Fibroblast of skin of right quadriceps (primary cell): ENCODE data around the gene PAQR5.
A peak's percentile ranks its signal among the peaks of the same experiment; 100 is the strongest.
"Not testable (repeated sequence)": the region's sequence is repeated elsewhere in the genome, so short reads cannot be mapped to it uniquely, and the experiment has no call there.

Source experiments
- DNase-seq: peaks from one replicate; pipeline ENCODE4 v3.0.0-alpha.2; 2013

Gene PAQR5

DNA sequence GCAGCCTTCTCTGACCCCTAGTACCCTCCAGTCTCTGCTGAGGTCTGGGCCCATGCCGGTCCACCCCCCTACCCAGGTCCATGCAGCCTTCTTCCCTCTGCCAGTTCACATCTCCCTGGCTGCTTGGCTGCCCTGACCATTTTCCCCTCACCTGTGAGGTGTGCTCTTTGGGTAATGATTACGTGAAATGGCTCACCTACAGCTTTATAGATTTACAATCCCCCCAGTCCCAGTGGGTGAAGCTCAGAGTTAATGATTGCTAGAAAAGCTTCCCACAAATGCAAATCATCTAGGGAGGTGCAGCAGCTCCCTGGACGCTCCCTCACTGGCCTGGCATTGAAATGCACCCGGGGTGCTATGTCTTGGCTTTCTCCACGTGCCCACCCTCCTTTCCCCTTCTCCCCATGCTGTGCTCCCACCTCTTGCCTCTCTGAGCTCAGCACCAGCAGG, 18.7 kb downstream of the PAQR5 start:
- no peak for DNase-seq

DNA sequence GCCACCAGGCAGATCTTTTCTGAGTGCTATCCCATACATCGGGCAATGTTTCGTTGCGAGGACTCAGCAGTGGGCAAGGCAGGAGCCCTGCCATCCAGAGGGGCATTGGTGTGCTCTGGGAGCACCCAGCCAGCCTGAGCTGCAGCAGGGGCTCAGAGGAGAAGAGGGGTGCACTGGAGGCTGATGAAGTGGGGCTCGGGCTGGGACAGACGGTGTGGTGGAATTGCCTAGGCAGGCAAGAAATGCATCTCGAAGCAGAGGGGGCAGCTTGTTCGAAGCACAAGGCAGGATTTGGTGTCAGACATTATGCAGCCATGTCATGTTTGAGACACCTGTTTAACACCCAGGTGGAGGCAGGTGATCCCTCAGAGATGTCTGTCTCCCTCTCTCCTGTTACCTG, 19.3 kb downstream of the PAQR5 start:
- no peak for DNase-seq

DNA sequence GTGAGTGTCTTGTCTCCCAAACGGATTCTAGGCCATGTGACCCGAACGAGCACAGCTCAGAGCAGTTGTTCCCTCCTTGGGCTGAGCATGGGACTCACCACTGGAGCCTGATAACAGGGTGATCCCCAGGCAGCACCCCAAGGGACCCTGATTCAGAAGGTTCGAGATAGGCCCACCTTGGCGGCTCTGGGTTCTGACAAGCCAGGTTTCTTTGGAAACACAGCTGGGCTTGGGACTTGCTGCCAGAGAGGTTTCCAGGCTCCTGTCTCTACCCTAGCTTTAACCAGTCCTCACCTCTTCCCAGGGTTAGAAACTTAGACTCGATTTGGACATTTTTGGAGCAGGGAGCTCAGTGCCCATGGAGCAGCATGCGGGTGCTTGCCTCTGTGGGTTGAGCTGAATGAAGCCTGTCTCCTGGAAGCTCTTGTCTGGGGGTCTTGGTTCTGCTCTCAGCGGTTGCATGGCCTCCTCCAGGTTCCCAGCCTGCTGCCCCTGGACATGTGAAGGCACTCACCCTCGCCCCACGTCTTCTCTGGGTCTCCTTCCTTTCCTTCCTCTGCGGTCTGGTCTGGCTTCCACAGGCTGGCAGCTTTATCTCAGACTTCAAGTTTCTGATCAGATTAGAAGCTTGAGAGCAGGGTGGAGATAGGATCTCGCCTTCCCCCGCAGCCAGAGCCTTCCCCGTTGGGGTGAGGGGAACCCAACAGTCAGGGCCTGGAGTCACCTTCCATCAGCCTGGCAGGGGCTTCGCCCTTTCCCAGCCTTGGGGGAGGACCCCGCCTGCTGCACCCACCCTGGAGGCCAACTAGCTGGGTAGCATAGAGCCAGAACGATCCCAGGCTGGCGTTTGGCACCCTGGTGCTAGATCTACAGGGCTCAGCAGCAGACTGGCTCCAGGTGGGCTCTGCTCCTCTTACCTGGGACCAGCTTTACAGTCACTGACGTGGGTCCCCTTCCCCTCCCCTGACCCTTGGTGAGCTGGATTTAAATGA, 21.0 kb downstream of the PAQR5 start:
- no peak for DNase-seq

DNA sequence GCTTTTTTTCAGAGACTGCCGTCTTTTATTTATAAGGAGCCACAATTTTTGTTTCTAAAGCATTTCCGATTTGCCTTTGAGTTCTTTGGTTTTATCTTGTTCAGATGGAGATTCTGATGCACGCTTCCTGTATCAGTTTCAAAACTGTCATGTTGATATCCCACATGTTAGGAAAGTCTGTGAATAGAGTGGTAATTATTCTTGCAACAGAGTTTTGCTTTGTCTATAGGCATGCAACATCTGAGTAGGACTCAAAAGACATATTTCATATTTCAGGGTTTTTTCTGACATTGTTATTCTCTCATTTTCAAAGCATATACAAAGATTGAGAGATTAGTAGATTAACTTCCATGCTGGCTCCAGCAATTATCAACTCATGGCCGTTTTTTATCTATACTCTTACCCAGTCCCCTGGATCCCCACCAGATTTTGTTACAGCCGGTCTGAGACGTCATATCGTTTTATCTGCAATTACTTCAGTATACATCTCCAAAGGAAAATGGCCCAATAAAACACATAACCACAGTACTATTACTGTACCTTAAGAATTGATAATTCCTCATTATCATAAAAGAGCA, 22.4 kb downstream of the PAQR5 start:
- peak; percentile 11 for DNase-seq

DNA sequence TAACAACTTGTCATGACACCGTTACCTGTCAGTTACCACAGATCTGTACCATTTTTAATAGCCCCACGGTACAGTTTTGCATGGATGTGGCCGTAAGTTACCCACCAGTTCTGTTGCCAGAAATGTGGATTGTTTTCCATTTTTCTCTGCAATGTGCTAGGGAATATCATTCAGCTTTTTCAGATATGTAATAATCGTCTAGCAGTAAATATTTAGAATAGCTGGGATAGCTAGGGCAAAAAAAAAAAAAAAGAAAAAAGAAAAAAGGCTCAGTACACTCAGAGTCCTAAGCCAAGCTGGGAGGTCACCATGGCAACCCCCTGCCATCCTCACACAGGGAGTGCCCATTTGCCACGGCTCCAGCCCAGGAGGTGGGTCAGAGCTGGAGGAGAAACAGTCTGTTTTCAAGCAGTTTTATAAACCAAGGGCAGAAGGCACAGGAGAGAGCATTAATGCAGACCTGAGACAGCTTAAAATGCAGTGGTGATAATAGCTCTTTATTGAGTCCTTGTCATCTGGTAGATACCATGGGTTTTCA, 25.2 kb downstream of the PAQR5 start:
- no peak for DNase-seq

DNA sequence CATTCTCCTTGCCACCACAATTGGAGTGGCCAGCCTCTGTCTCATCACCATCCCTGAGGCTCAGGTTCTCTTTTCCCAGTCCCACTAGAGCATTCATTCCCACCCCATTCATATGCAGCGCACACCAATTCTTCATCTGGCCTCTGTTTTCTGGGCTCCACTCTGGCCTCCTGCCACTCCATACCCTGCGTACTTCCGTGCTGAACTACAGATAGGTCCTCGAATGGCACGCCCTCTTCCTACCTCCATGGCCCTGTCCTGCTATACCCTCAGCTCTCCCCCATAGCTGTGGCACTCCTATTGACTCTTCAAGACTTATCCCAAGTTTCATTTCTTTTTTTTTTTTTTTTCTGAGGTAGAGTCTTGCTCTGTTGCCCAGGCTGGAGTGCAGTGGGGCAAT, 25.9 kb downstream of the PAQR5 start:
- DNase-seq, result no peak

DNA sequence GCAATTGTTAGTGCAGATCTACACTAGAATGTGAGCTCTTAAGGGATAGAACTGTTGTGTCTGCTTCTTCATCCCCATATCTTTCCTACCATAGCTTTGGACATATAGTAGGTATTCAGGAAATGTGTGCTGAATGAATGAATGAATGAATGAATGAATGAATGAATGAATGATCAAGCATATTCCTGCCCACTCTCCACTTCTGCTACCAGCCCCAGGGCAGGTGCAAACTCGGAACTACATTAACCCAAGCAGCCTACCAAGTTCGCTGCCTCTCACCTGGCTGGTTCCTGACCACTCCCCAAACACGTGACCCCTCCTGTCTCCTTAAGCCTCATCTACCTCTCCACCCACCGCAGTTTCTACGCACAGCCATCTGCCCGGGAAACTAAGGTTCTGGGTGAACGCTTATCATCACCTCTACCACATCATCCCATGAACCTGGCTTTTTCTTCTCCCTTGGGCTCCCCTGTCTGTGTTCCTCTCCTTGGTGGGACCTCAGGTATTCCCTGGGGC, 26.8 kb downstream of the PAQR5 start:
- DNase-seq, result no peak

DNA sequence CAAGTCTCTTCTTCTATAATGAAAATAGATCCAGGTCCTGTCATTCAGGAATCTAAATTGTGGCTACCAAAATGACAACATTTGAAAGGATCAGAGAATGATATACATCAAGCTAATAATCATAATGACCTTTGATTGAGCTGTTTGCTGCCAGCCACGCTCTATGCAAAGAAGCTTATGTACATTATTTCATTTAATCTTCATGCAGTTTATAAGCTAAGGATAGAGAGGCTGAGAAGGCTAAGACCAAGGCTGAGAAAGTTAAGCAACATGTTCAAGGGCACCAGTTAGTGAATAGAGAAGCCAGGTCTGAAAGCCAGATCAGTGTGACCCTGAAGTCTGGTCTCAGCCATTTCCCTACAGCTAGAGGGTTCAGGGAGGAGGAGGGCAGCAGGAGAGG, 29.4 kb downstream of the PAQR5 start:
- no peak for DNase-seq

DNA sequence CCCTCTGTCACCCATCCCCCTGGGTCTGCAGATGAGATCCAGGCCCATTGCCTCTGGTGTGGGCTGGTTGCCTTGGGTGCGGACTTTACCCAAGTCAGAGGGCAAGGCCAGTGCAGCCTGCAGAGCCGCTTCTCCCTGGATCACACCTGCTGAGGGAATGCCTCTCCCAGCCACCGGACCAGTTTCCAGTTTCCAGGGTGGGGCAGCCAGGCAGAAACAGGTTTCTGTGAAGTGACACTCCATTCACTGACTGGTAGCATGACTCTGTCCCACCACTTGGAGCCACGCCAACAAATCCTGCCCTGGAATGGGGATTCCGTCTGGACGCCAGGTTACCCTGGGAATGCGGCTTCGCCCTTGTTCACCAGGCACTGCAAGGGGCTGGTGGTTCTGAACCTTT, 30.0 kb downstream of the PAQR5 start:
- no peak for DNase-seq

DNA sequence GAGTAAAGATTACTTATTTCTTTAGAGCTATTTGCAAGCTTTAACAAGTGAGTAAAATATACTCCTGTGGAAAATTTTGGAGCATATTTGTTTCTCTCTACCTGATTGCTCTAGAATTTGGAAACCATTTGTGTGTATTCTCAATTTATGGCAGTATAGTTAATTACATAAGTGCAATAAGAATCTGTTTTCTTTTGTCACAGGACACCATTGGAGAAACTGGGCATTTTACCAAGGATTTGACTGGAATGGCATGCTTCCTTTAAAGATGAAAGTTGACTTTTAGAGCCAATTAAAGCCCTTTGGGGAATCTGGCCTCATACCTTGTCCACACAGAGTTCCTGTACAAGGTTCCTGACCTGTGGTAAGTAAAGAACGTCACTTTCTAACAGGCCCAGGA, 38.4 kb downstream of the PAQR5 start:
- peak; percentile 25 for DNase-seq

DNA sequence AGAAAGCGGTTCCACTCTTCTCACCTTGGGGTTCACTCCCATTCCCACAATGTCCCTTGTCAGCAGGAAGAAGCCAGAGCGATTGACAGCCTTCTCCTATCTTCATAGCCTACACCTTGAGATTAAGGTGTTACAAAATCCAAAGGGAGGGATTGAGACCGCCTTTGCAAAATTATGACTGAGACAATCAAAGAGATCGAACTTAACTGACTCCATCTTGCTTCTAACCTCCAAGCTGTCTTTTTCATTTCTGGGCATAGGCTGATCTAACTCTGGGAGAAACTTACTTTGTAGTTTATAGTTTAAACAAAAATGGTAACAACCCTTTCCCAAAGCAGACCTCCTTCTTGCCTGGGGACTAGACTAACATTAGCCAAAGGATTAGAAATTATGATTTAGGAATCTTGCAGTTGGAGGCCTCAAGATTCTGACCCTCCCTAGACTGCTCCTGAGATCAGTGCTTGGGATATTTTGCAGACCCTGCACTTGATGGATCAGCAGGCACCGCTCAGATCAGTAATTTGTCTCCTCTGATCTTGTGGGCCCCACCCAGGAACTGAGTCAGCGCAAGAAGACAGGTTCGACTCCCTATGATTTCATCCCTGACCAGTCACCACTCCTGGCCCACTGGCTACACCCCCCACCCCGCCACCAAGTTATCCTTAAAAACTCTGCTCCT, 40.0 kb downstream of the PAQR5 start:
- no peak for DNase-seq

DNA sequence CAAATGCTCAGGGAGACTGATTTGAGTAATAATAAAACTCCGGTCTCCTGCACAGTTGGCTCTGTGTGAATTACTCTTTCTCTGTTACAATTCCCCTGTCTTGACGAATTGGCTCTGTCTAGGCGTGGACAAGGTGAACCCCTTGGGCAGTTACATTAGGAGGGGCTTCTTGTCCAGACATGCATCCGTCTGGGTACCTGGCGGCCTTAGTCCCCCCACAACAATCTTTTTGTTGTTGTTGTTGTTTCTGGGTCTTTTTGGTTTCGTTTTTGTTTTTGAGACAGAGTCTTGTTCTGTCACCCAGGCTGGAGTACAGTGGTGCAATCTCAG, 40.5 kb downstream of the PAQR5 start:
- DNase-seq, result not testable (repeated sequence)

DNA sequence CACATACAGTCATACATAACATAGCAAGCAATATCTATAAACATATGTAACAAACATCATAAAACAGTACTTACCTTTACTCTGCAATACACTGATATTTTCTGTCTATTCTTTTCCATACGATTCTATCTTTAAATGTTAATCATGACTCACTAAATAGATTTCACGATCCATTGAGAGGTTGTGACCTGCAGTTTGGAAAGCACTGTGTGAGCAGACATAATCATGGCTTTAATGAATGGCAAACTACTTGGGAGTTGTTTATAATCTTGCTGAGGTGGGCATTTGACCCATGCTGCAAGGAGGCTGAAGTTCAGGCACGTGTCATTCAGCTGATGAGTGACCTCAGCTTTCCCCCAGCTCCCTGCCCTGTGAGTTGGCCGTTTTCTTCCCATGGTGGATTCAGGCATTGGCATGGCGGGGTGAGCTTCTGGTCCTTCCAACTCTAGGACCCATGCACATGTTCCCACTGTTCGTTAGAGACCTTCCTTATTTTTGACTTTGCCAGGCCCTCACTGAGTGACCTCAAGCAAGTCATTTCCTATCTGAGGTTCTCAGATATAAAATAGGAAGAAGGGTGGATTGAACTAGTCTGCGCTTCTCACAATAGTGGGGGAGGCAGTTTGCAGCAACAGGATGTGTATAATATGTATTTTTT, 41.7 kb downstream of the PAQR5 start:
- no peak for DNase-seq

DNA sequence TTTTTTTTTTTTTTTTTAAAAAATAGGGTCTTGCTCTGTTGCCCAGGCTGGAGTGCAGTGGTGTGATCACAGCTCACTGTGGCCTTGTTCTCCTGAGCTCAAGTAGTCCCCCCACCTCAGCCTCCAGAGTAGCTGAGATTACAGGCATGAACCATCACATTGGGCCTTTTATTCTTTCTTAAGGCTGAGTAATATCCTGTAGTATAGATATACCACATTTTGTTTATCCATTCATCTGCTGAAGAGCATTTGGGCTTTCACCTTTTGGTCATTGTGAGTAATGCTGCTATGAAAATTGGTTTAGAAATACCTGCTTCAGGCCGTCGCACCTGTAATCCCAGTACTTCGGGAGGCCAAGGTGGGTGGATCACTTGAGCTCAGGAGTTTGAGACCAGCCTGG, 42.6 kb downstream of the PAQR5 start:
- no peak for DNase-seq

DNA sequence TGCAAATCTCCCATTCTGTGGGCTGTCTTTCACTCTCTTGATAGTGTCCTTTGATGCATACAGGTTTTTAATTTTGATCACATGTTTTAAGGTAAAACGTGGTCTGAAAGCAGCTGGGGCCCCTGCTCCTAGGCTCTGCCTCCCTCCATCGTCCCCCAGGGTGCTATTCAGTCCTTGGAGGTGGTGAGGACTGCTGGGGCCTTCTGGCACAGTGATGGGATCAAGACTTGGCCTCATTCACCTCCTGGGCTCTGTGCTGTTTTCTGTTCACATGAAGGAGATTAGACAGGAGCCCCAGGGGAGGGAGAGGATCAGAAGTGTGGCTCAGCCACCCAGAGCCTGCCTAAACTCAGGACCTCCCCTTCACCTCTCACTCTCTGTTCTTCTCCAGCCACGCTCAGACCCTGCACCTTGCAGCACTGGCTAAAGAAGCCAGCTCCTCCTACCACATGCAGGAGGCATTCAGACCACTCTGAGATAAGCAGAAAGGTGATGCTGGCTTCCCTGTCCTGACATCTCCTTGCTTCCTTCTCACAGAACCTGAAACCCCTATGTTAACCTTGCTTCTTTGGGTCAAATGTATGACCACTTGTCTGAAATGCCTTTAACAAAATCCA, 43.9 kb downstream of the PAQR5 start:
- no peak for DNase-seq

DNA sequence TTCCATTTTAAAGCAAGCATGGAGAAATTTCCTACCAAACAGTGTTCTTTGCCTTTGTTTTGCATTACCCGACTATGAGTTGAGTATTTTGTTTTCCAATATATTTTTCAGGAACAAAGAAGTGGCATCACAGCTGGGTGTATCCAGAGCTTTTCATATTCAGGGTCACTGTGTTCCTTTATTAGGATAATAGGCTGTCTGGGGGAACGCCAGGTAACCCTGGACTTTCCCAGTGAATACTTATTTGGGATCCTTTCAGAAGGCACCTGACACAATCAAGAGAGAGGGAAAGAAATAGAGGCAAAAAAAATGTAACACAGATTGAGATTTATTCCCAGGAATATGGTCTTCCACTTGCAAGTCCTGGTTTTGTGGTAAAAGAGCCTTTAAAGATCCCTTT, 44.4 kb downstream of the PAQR5 start:
- no peak for DNase-seq

DNA sequence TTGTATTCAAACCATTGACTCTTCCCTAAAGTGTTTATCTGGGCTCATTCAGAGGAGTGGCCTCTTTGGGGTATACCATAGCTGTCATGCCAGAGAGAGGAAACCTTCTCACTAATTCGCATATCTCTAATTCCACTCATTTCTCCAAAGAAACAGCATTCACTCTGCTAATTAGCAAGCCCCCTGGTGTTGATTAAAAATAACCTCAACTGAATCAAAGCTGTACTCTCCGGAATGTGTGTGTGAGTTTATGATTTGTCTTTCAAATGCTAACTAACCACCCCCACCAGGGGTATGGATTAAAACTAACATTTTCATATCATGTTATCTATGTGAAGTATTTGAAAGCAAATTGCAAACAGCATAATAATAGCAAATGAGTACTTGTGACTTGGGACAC, 45.5 kb downstream of the PAQR5 start:
- peak; percentile 21 for DNase-seq

DNA sequence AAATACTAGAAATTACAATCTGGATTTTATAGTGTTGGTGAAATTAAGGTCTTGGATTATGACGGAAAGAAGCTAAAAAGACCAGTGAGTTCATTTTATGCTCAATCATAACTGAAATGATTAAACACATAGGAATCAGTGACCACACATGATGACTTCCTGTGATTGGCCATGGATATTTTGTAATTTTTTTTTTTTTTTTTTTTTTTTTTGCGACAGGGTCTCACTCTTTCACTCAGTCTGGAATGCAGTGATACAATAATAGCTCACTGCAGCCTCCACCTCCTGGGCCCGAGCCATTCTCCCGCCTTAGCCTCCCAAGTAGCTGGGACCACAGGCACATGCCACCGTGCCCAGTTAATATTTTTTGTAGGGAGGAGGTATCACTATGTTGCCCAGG, 47.4 kb downstream of the PAQR5 start:
- DNase-seq, result peak; percentile 60

DNA sequence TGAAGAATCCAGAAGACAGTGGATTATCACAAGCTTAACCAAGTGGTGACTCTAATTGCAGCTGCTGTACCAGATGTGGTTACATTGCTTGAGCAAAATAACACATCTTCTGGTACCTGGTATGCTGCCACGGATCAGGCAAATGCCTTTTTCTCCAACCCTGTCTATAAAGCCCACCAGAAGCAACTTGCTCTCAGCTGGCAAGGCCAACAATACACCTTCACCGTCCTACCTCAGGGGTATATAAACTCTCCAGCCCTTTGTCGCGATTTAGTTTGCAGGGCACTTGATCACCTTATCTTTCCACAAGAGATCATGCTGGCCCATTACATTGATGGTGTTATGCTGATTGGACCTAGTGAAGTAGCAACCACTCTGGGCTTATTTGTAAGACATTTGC, 52.6 kb downstream of the PAQR5 start:
- no peak for DNase-seq

DNA sequence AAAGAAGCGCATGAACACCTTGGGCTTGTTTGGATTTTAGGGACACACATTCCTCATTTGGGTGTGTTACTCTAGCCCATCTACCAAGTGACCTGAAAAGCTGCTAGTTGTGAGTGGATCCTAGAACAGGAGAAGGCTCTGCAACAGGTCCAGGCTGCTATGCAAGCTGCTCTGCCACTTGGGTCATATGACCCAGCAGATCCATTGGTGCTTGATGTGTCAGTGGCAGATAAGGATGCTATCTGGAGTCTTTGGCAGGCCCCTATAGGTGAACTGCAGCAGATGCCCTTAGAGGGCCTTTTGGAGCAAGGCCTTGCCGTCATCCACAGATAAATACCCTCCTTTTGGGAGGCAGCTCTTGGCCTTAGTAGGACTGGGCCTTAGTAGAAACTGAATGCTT, 53.2 kb downstream of the PAQR5 start:
- no peak for DNase-seq

DNA sequence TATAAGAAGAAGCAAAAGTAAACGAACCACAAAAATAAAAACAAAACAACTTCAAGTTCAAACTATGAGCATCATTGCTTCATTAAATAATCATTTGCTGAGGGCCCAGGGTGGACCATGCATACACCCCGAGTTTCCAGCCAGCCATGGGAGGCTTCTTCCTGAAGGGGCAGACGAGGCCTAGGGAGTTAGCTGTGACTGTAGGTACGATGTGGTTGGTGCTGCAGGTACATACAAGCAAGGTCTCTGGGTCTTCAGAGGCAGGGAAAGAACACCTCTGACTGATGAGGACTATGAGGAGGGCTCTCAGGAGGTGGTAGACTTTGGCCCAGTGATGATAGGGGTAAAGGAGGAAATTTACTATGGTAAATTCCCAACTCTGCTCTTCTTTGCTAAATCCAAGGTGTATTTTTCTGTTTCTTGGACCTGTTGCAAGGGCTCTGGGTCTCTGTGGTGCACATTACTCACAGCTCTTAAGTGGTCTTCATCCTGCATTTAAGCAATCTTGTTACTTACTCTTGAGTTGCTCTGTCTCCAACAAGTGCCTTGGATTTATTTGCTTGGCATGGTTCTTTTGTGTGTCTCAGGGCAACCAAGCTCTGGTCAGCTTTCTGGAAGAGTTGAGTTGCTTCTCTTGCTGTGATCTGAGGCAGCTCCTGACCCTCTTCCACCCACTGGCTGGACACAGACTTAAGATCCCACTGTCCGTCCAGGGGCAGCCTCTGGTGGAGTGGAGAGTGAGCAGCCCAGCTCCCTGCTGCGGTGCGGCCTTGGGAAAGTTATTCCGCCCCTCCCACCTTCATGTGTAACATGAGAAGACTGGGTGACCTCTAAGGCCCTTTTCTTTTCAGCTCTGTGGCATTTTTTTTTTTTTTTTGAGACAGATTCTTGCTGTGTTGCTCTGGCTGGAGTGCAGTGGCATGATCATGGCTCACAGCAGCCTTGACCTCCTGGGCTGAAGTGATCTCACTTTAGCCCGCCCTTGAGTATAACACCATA, 59.4 kb downstream of the PAQR5 start:
- no peak for DNase-seq
